ENCODE data around the gene DLK2. TPM values are rescaled to one million over a fixed set of nuclear protein-coding genes. Genes with fewer than 3 reads are reported as not detected.

DLK2 gene
- total RNA-seq (2022; extraction: Qiagen RNA extraction; ENCODE audit: low read depth), result 3.6 to 6.8 TPM (median 5.7 TPM) in 5 replicates

GRCh38 chr6:43455531-43456428 lies at the start of gene DLK2:
Gene DLK2, minus strand, starts transcription at chr6:43455548. Its CDS starts 723 bp downstream, at chr6:43454825.

GRCh38 chr6:43477235-43478007 lies 22.1 kb upstream of the DLK2 start, which contains the start of gene TJAP1:
Gene TJAP1, plus strand, starts transcription at chr6:43477570. Its CDS starts 21,432 bp downstream, at chr6:43499002.

GRCh38 chr6:43427406-43428111 lies 27.8 kb downstream of the DLK2 start, which contains the start of gene ABCC10:
Gene ABCC10, plus strand, starts transcription at chr6:43427541. Its CDS starts 438 bp downstream, at chr6:43427979.

Other genes starting within 250 kb of the DLK2 start
- 68.6 to 103 TPM (median 100 TPM) in 5 replicates for gene DNPH1, start 226.1 kb downstream of the DLK2 start, total RNA-seq (2022; extraction: Qiagen RNA extraction; ENCODE audit: low read depth)
- 0.03 to 0.09 TPM (median 0.06 TPM) in 4 of 5 replicates, not detected in the other for gene TTBK1, start 212.1 kb downstream of the DLK2 start, total RNA-seq (2022; extraction: Qiagen RNA extraction; ENCODE audit: low read depth)
- gene SLC22A7, start 157.3 kb downstream of the DLK2 start, total RNA-seq (2022; extraction: Qiagen RNA extraction; ENCODE audit: low read depth), result not detected in 5 replicates
- gene CRIP3, start 146.7 kb downstream of the DLK2 start, total RNA-seq (2022; extraction: Qiagen RNA extraction; ENCODE audit: low read depth), result 0.42 to 1.0 TPM (median 0.66 TPM) in 5 replicates
- 3.6 to 5.2 TPM (median 4.9 TPM) in 5 replicates for gene ZNF318, start 85.9 kb downstream of the DLK2 start, total RNA-seq (2022; extraction: Qiagen RNA extraction; ENCODE audit: low read depth)
- 5.9 to 12.5 TPM (median 9.2 TPM) in 5 replicates for gene ABCC10, start 28.0 kb downstream of the DLK2 start, total RNA-seq (2022; extraction: Qiagen RNA extraction; ENCODE audit: low read depth)
- 15.1 to 20.9 TPM (median 19.9 TPM) in 5 replicates for gene TJAP1, start 22.0 kb upstream of the DLK2 start, total RNA-seq (2022; extraction: Qiagen RNA extraction; ENCODE audit: low read depth)
- 0.95 to 1.5 TPM (median 1.4 TPM) in 5 replicates for gene LRRC73, start 54.8 kb upstream of the DLK2 start, total RNA-seq (2022; extraction: Qiagen RNA extraction; ENCODE audit: low read depth)
- gene YIPF3, start 61.4 kb upstream of the DLK2 start, total RNA-seq (2022; extraction: Qiagen RNA extraction; ENCODE audit: low read depth), result 61.0 to 73.1 TPM (median 69.5 TPM) in 5 replicates
- gene POLR1C, start 61.5 kb upstream of the DLK2 start, total RNA-seq (2022; extraction: Qiagen RNA extraction; ENCODE audit: low read depth), result 49.2 to 59.3 TPM (median 55.5 TPM) in 5 replicates
- gene XPO5, start 120.5 kb upstream of the DLK2 start, total RNA-seq (2022; extraction: Qiagen RNA extraction; ENCODE audit: low read depth), result 26.4 to 29.7 TPM (median 29.1 TPM) in 5 replicates
- gene POLH, start 120.6 kb upstream of the DLK2 start, total RNA-seq (2022; extraction: Qiagen RNA extraction; ENCODE audit: low read depth), result 8.4 to 10.3 TPM (median 9.1 TPM) in 5 replicates
- 13.6 to 22.0 TPM (median 20.5 TPM) in 5 replicates for gene GTPBP2, start 173.7 kb upstream of the DLK2 start, total RNA-seq (2022; extraction: Qiagen RNA extraction; ENCODE audit: low read depth)
- 34.9 to 40.1 TPM (median 35.7 TPM) in 5 replicates for gene MAD2L1BP, start 180.3 kb upstream of the DLK2 start, total RNA-seq (2022; extraction: Qiagen RNA extraction; ENCODE audit: low read depth)
- 0.13 to 0.30 TPM (median 0.16 TPM) in 5 replicates for gene RSPH9, start 189.5 kb upstream of the DLK2 start, total RNA-seq (2022; extraction: Qiagen RNA extraction; ENCODE audit: low read depth)
- gene MRPS18A, start 232.2 kb upstream of the DLK2 start, total RNA-seq (2022; extraction: Qiagen RNA extraction; ENCODE audit: low read depth), result 45.6 to 50.2 TPM (median 46.5 TPM) in 5 replicates